GM12865 (cell line): ENCODE data around the gene CALU.

Source experiments
- DNase-seq: peaks from one replicate; pipeline ENCODE4 v3.0.0; 2010; ENCODE audit warnings: low read depth
- H3K4me3 ChIP-seq: 2 replicates; pipeline ENCODE4 v1.5.1; 2011; ENCODE audit warnings: mild to moderate bottlenecking, low read depth, low read length, control low read depth
- CTCF ChIP-seq: IDR thresholded peaks from 2 replicates; pipeline ENCODE4 v1.5.1; 2011; ENCODE audit warnings: low read length, control low read depth, low read depth, inconsistent platforms; ENCODE audit not compliant: insufficient read depth; ENCODE audit errors: missing control alignments

CALU gene

GRCh38 chr7:128781851-128782250, 42.7 kb downstream of the CALU start:
- H3K4me3 ChIP-seq = no peak overlapping the region
- no peak for DNase-seq
- TF ChIP-seq CTCF = no peak

GRCh38 chr7:128783143-128783861, 44.1 kb downstream of the CALU start:
- no peak overlapping the region for H3K4me3 ChIP-seq

GRCh38 chr7:128785738-128786137, 46.6 kb downstream of the CALU start:
- TF ChIP-seq CTCF = no peak
- H3K4me3 ChIP-seq = no peak overlapping the region

More at GRCh38 chr7:128783143-128783861, 44.1 kb downstream of the CALU start:
- no peak for TF ChIP-seq CTCF
- peak; percentile 69 for DNase-seq

GRCh38 chr7:128788446-128789412, 49.6 kb downstream of the CALU start:
- H3K4me3 ChIP-seq = no peak overlapping the region
- DNase-seq = no peak
- no peak for TF ChIP-seq CTCF

More at GRCh38 chr7:128785738-128786137, 46.6 kb downstream of the CALU start:
- no peak for DNase-seq

- no peak for DNase-seq
- TF ChIP-seq CTCF = no peak
- H3K4me3 ChIP-seq = peak overlapping the region; percentile 77
These were observed 51.3 kb downstream of the CALU start for GRCh38 chr7:128790315-128791041.

- peak within 1 kb of the TSS; percentile 77 for H3K4me3 ChIP-seq
- peak; percentile 78 for DNase-seq
- TF ChIP-seq CTCF = no peak
These were observed 52.2 kb downstream of the CALU start, which contains the start of gene CCDC136 for GRCh38 chr7:128791121-128791971. Gene CCDC136, plus strand, starts transcription at chr7:128791968. Its CDS starts 444 bp downstream, at chr7:128792412.
